HepG2 (cell line): ENCODE data around the gene FRMD1.

Source experiments
- CTCF ChIP-seq: sonication (generic); formaldehyde crosslinking; IDR thresholded peaks from 2 replicates; pipeline ENCODE4 v1.5.0; 2020; ENCODE audit warnings: mild to moderate bottlenecking, missing genetic modification reagents, moderate library complexity
- POLR2A ChIP-seq, 2 experiments: IDR thresholded peaks; 2 replicates each; pipeline ENCODE4 v1.6.1; 2011; ENCODE audit warnings: low read depth in 2 of 2, low read length in 2 of 2, mild to moderate bottlenecking in 1 of 2, moderate library complexity in 1 of 2; ENCODE audit not compliant: insufficient read depth in 1 of 2
- RXRA ChIP-seq: sonication (generic); formaldehyde crosslinking; IDR thresholded peaks from 2 replicates; pipeline ENCODE4 v1.5.1; 2020; ENCODE audit warnings: missing genetic modification reagents
- ZBTB1 ChIP-seq: sonication (generic); formaldehyde crosslinking; IDR thresholded peaks from 2 replicates; pipeline ENCODE4 v1.4.0; 2020; ENCODE audit warnings: missing genetic modification reagents, borderline replicate concordance
- ZNF883 ChIP-seq: sonication (generic); formaldehyde crosslinking; IDR thresholded peaks from 2 replicates; pipeline ENCODE4 v1.5.1; 2020; ENCODE audit warnings: mild to moderate bottlenecking, missing genetic modification reagents; ENCODE audit errors: not compliant biosample characterization
- TF ChIP-seq, protein P1 (sequence below): sonication (generic); formaldehyde crosslinking; IDR thresholded peaks from 2 replicates; pipeline ENCODE4 v1.4.0; 2020; ENCODE audit warnings: missing genetic modification reagents

- no peak for TF ChIP-seq ZBTB1 (CRISPR knock-in tag)
- TF ChIP-seq POLR2A (IDR thresholded peaks at IDR 0.05; ENCODE audit: insufficient read depth in 1 of 2, low read depth in 2 of 2, low read length in 2 of 2): no peak
- no peak for TF ChIP-seq RXRA (CRISPR knock-in tag)
- TF ChIP-seq, protein P1, sequence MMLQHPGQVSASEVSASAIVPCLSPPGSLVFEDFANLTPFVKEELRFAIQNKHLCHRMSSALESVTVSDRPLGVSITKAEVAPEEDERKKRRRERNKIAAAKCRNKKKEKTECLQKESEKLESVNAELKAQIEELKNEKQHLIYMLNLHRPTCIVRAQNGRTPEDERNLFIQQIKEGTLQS (CRISPR knock-in tag): no peak
- TF ChIP-seq CTCF (CRISPR knock-in tag): peak; percentile 85
- no peak for TF ChIP-seq ZNF883 (CRISPR knock-in tag)
Observed at GRCh38 chr6:168045141-168045691, 33.8 kb downstream of the FRMD1 start.
